H9 (cell line): ENCODE data around the gene OGFOD2. TPM values are rescaled to one million over a fixed set of nuclear protein-coding genes. Genes with fewer than 3 reads are reported as not detected.

Experiments
- DNase-seq: peaks from one replicate; pipeline ENCODE4 v3.0.0-alpha.2; 2017
- H2AFZ ChIP-seq: one replicate; pipeline ENCODE4 v1.6.1; 2013; ENCODE audit warnings: mild to moderate bottlenecking, low read length, control low read depth, moderate library complexity
- H2AK5ac ChIP-seq: 2 replicates; pipeline ENCODE4 v1.6.1; 2013; ENCODE audit warnings: low read length, control low read depth, mixed read lengths; ENCODE audit not compliant: insufficient read length
- H2BK120ac ChIP-seq: one replicate; pipeline ENCODE4 v1.6.1; 2013; ENCODE audit warnings: low read depth, mild to moderate bottlenecking, low read length, control low read depth, inconsistent platforms; ENCODE audit not compliant: poor library complexity, severe bottlenecking
- H2BK12ac ChIP-seq: 2 replicates; pipeline ENCODE4 v1.6.1; 2013; ENCODE audit warnings: low read length, control low read depth, mixed read lengths, low read depth; ENCODE audit not compliant: insufficient read length
- H2BK15ac ChIP-seq: 2 replicates; pipeline ENCODE4 v1.6.1; 2013; ENCODE audit warnings: low read depth, low read length, control low read depth
- H2BK20ac ChIP-seq: one replicate; pipeline ENCODE4 v1.6.1; 2013; ENCODE audit warnings: low read depth, mild to moderate bottlenecking, low read length, control low read depth, inconsistent platforms; ENCODE audit not compliant: poor library complexity, severe bottlenecking
- H2BK5ac ChIP-seq: 2 replicates; pipeline ENCODE4 v1.6.1; 2013; ENCODE audit warnings: low read length, control low read depth, mixed read lengths; ENCODE audit not compliant: insufficient read length
- H3K14ac ChIP-seq: 2 replicates; pipeline ENCODE4 v1.6.1; 2013; ENCODE audit warnings: low read length, control low read depth; ENCODE audit not compliant: insufficient read depth
- H3K18ac ChIP-seq: 2 replicates; pipeline ENCODE4 v1.6.1; 2013; ENCODE audit warnings: low read depth, mild to moderate bottlenecking, mixed read lengths, low read length, control low read depth; ENCODE audit not compliant: insufficient read length
- H3K23ac ChIP-seq: 2 replicates; pipeline ENCODE4 v1.6.1; 2013; ENCODE audit warnings: low read length, control low read depth, mixed read lengths, low read depth; ENCODE audit not compliant: insufficient read length
- H3K23me2 ChIP-seq: 2 replicates; pipeline ENCODE4 v1.6.1; 2013; ENCODE audit warnings: low read depth, mild to moderate bottlenecking, mixed read lengths, low read length, control low read depth; ENCODE audit not compliant: insufficient read length, poor library complexity, severe bottlenecking
- H3K27ac ChIP-seq: 2 replicates; pipeline ENCODE4 v1.5.1; 2013; ENCODE audit warnings: low read length, control low read depth, mixed read lengths, low read depth; ENCODE audit not compliant: insufficient read length
- H3K27me3 ChIP-seq: 2 replicates; pipeline ENCODE4 v1.6.1; 2013; ENCODE audit warnings: low read length, control low read depth, inconsistent platforms; ENCODE audit not compliant: insufficient read depth
- H3K4ac ChIP-seq: 2 replicates; pipeline ENCODE4 v1.6.1; 2013; ENCODE audit warnings: low read depth, mild to moderate bottlenecking, control low read depth, inconsistent platforms, low read length, moderate library complexity
- H3K4me1 ChIP-seq: 2 replicates; pipeline ENCODE4 v1.6.1; 2013; ENCODE audit warnings: low read length, control low read depth, inconsistent platforms; ENCODE audit not compliant: insufficient read depth
- H3K4me2 ChIP-seq: 2 replicates; pipeline ENCODE4 v1.6.1; 2013; ENCODE audit warnings: low read length, control low read depth, mixed read lengths; ENCODE audit not compliant: insufficient read length, insufficient read depth
- H3K56ac ChIP-seq: 2 replicates; pipeline ENCODE4 v1.6.1; 2013; ENCODE audit warnings: low read depth, mild to moderate bottlenecking, mixed read lengths, low read length, control low read depth; ENCODE audit not compliant: insufficient read length
- H3K79me1 ChIP-seq: 2 replicates; pipeline ENCODE4 v1.6.1; 2013; ENCODE audit warnings: low read depth, mild to moderate bottlenecking, moderate library complexity, low read length, control low read depth, inconsistent platforms; ENCODE audit not compliant: insufficient read depth, poor library complexity, severe bottlenecking
- H3K79me2 ChIP-seq: 2 replicates; pipeline ENCODE4 v1.6.1; 2013; ENCODE audit warnings: low read length, control low read depth, inconsistent platforms; ENCODE audit not compliant: insufficient read depth
- H3K9ac ChIP-seq: 2 replicates; pipeline ENCODE4 v1.6.1; 2013; ENCODE audit warnings: low read length, control low read depth, mixed read lengths; ENCODE audit not compliant: insufficient read length; ENCODE audit errors: extremely low read depth
- H3K9me3 ChIP-seq: one replicate; pipeline ENCODE4 v1.6.1; 2013; ENCODE audit warnings: low read depth, low read length, inconsistent platforms; ENCODE audit not compliant: control insufficient read depth
- H3T11ph ChIP-seq: one replicate; pipeline ENCODE4 v1.6.1; 2013; ENCODE audit warnings: mild to moderate bottlenecking, low read length, control low read depth, inconsistent platforms
- H4K20me1 ChIP-seq: one replicate; pipeline ENCODE4 v1.6.1; 2013; ENCODE audit not compliant: control insufficient read depth, insufficient read length, insufficient read depth
- H4K5ac ChIP-seq: 2 replicates; pipeline ENCODE4 v1.6.1; 2013; ENCODE audit warnings: low read depth, mild to moderate bottlenecking, mixed read lengths, low read length, control low read depth; ENCODE audit not compliant: insufficient read length
- H4K8ac ChIP-seq: replicated peaks from 2 replicates; pipeline ENCODE4 v1.6.1; 2013; ENCODE audit warnings: low read length, control low read depth, mixed read lengths, low read depth; ENCODE audit not compliant: insufficient read length
- H4K91ac ChIP-seq: 2 replicates; pipeline ENCODE4 v1.6.1; 2013; ENCODE audit warnings: low read depth, mild to moderate bottlenecking, moderate library complexity, mixed read lengths, low read length, control low read depth; ENCODE audit not compliant: insufficient read length
- H3K27ac Mint-ChIP-seq, 3 experiments: 2 replicates in 2 of 3; 3 replicates in 1 of 3; pipeline ENCODE4 v1.8.0; 2020 to 2021; ENCODE audit warnings: mixed read lengths in 3 of 3, mild to moderate bottlenecking in 1 of 3, moderate library complexity in 1 of 3
- H3K27me3 Mint-ChIP-seq: 2 replicates; pipeline ENCODE4 v1.8.0; 2021; ENCODE audit warnings: low read depth, mild to moderate bottlenecking, moderate library complexity, mixed read lengths
- H3K36me3 Mint-ChIP-seq, 3 experiments: 2 replicates in 2 of 3; 3 replicates in 1 of 3; pipeline ENCODE4 v1.8.0; 2020 to 2021; ENCODE audit warnings: low read depth in 3 of 3, mixed read lengths in 3 of 3; ENCODE audit not compliant: insufficient read depth in 1 of 3
- H3K4me1 Mint-ChIP-seq, 2 experiments: 2 replicates each; pipeline ENCODE4 v1.8.0; 2020; ENCODE audit warnings: mixed read lengths in 2 of 2
- H3K4me3 Mint-ChIP-seq, 2 experiments: 2 replicates in 1 of 2; 3 replicates in 1 of 2; pipeline ENCODE4 v1.8.0; 2020 to 2021; ENCODE audit warnings: mild to moderate bottlenecking in 2 of 2, mixed read lengths in 2 of 2, moderate library complexity in 1 of 2
- H3K9me3 Mint-ChIP-seq, 2 experiments: 2 replicates in 1 of 2; 3 replicates in 1 of 2; pipeline ENCODE4 v1.8.0; 2020; ENCODE audit warnings: mild to moderate bottlenecking in 2 of 2, mixed read lengths in 2 of 2, moderate library complexity in 1 of 2
- CTCF ChIP-seq: fragments of 200-600 bp; sonication (generic); conservative IDR thresholded peaks from 3 replicates; pipeline ENCODE4 v1.8.0; 2021; ENCODE audit warnings: antibody characterized with exemption, mild to moderate bottlenecking
- WGBS: extraction: QIAGEN DNeasy Blood & Tissue Kit; methylation state at CpG from one replicate; pipeline ENCODE4 v1.1.7; 2013; ENCODE audit warnings: missing lambda C conversion rate, low lambda C conversion rate, mixed read lengths; ENCODE audit not compliant: insufficient read length; ENCODE audit errors: extremely low coverage; 5-methylcytosine and 5-hydroxymethylcytosine counted together
- total RNA-seq: library from RNA; stranded (reverse); gene quantifications from 2 replicates; pipeline ENCODE4 v1.2.1, GENCODE V29; 2021

The OGFOD2 gene
- total RNA-seq, 1 experiment from 2014 or later: 14.7 TPM

- Histone ChIP-seq H3K27me3 (no peaks in the 10 kb centered on the region), H2BK120ac (no peak overlapping the region), H2BK5ac (no peak overlapping the region), H4K5ac (no peak overlapping the region), H3K9me3 (no peaks in the 10 kb centered on the region), H3K56ac (no peak overlapping the region), H2AK5ac (no peak overlapping the region), H3K4me1 (no peaks in the 10 kb centered on the region), H3K14ac (no peak overlapping the region), H3K4me2 (no peak overlapping the region), H3K27ac (no peak overlapping the region), H3K18ac (no peak overlapping the region), H3T11ph (no peak overlapping the region), H3K4ac (no peak overlapping the region), H2AFZ (no peak overlapping the region), H3K79me2 (no peaks in the 10 kb centered on the region), H4K20me1 (no peaks in the 10 kb centered on the region), H3K23ac (no peak overlapping the region), H2BK12ac (no peak overlapping the region), H2BK15ac (no peak overlapping the region), H4K8ac (no peak overlapping the region), H4K91ac (no peak overlapping the region), H3K9ac (no peak overlapping the region), H3K79me1 (no peaks in the 10 kb centered on the region), H3K23me2 (no peaks in the 10 kb centered on the region), H2BK20ac (no peak overlapping the region)
- no peak for TF ChIP-seq CTCF
- Mint-ChIP-seq H3K9me3 (no peaks in the 10 kb centered on the region), H3K4me1 (peaks cover 0 to 8% of the 10 kb centered on the region in 2 experiments; a peak in 3 of 4 replicates), H3K27ac (no peak overlapping the region), H3K27me3 (peaks cover 12% of the 10 kb centered on the region), H3K4me3 (no peak overlapping the region), H3K36me3 (0 out of 7 replicates have a peak, but pooled peaks cover 0 to 2% (median 0%) of the 10 kb centered on the region in 3 experiments)
- no peak for DNase-seq
- WGBS: no CpG with 5 or more reads among the region's 35 CpGs
These were observed 15.4 kb upstream of the OGFOD2 start for GRCh38 chr12:122959566-122960192.
